KG1 (cell line): Measurements from ENCODE around the gene SIRT7.
A peak's percentile ranks its signal among the peaks of the same experiment; 100 is the strongest.

Experiments used
- DNase-seq: peaks from one replicate; lab custom pipeline; 2025; lab: John Stamatoyannopoulos, UW

Gene SIRT7

DNA sequence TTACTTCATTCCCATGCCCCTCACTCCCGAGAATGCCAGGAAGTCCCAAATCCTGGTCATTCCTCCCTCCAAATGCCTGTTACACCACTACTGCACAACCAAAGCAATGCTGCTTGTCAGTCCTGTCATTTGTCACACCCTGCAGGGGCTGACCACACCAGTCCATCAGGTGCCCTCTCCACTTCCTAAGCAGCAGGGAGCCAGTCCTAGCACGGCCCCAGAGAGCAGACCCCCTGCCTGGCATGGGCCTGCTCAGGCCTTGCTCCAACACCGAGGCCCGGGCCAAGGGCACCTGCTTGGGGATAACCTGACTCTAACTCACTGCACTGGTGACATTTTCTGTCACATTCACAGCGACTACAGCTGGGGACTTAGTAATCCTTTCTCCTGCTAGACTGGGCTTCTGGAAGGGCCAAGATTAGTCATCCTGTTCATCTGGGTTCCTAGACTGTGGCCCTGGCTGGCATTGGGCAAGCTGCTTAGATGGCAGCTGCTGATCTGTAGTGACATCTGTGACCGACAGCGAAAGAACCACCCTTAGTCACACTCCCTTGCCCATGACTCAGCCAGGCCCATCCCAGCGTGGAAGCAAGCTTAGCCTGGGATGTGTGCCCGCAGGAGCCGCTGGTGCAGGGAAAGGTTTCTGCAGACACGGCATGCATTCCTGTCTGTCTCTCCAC is 32.0 kb downstream of the SIRT7 start:
- DNase-seq = no peak

DNA sequence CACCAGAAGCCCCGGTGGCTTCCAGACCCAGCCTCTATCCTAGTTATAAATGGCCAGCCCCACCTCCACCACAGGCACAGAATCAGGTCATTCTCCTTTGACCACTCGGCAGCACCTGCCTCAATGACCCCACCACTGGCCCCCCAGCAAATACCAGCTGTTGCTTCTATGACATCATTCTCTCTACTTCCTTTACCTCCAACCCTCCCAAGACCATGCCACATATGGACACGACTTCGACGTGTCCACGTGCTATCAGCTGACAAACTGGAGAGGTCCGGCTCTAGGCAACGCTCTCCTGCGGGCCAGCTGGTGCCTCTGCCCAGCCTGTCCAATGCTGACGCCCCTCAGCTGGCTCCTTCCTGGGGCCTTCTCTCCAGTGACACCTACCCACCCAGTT is 32.5 kb downstream of the SIRT7 start:
- no peak for DNase-seq

DNA sequence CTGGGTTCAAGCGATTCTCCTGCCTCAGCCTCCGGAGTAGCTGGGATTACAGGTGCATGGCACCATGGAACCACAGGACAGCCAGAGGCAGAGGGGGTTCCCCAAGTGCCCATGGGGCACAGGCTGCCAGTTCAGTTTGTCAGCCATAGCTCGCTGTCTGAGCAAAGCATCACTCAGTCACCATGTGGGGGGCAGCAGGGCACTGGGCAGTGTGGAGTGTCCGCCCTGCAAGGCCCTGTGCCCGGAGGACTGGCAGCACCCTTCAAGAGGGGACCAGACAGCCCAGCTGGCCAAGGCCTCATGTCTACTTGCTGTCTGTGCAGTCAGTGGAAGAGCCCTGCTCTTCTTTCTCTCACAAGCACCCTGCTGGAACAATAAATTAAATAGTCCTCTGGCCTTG is 33.0 kb downstream of the SIRT7 start:
- DNase-seq = no peak

DNA sequence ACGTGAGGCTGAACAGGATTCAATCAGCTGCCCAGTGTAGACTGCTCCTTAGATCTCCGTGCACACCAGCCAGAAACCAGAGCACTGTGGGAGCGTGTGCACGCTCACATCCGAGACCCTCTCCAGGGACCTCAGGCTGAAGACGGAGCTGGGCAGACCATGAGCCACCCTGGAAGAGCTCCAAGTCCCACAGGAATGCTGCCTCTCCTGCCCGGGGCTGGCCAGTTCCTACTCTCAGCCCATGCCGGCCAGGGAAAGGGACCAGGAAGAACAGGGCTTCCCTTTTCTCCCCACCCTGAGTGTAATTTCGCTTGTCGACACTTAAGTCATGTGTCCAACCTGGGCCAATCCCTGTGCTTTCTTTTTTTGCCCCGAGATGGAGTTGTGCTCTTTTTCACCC is 33.5 kb downstream of the SIRT7 start:
- DNase-seq = no peak

DNA sequence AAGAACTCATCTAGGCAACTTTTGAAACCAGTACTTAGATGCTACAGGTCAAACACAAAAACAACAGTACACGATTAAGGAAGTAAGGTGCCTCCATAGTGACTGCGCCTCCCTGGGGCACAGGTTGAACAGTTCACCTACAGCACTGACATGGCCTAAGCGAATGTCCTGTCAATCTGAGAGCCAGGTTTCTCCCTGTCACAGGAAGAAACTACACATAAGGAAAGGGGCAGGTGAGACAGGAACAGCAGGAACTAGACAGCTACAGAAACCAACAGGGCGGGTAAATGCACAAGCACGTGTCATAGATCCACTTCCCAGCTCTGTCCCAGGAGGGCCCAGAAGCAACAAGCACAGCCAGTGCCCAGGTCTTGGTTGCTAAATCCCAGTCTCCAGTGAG is 38.9 kb downstream of the SIRT7 start:
- DNase-seq = no peak

DNA sequence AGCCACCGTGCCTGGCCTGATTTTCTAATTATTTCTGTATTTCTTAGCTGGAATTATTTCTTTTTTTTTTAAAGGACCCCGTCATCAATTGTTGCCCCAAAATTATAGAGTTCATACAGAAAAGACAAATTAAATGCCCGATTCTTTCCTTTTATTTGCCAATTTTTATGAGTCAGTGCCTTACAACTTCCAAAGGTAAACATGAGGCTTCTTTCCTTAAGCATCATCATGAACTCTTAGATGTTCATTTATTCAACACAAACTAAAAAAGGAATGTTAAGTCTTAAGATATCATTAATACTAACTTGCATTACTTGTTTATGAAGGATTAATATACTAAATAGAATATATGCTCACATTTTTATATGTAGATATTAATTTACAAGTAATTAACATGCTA is 39.7 kb downstream of the SIRT7 start:
- DNase-seq = no peak

DNA sequence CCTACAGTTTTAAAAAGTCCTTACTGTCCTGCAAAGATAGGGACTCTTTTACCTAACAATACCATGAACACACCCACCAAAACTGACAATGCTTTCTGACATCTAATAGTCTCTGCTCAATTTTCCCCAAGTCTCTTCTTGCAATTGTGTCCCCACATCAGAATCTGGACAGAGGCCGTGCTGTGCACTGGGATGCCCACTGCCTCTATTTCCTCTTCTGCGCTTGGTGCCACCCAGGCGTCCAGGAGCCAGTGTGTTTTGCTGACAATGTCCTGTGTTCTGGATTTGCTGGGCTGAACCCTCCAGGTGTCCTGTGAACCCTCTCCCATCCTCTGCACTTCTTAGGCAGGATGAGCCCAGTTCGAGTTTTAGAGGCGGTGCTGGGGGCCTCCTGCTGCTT is 40.4 kb downstream of the SIRT7 start:
- DNase-seq = no peak

DNA sequence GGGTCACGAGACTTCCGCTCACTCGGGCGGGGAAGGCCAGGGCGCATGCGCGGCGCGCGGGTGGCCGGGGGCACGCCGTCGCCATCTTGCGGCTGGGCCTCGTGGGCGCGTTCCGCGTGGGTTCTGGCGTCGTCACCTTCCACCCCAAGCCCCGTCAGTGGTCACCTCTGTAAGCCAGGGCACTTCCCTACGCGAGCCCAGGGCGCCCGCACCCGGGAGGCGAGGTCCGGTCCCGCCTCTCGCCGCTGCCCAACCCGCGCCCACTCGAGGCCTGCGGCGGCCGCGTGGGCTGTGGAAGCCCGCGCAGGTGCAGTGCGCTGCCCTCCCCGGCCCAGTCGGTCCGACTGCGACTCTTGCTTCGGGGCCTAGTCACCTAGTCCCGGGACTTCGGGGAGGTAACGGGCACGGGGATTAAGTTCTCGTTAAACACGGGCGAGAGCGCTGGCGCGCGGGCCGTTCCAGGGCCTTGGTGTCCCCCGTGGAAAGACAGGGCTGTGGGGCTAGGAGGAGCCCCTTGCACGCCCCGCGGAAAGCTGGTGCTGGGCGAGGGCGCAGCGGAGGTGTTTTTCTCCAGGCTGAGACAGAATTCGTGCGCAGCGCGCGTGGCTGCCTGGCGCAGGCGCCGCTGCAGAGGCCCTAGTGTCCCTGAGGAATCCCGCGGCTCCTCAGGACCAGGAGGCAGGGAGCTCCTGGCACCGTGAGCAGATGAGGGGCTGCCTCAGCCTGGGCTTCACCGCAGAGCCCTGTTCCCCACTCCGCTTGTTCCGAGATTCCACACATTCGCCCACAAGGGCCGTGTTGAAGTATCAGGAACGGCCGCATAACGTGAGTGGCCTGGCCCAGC is 46.4 kb downstream of the SIRT7 start:
- DNase-seq = peak; percentile 80

DNA sequence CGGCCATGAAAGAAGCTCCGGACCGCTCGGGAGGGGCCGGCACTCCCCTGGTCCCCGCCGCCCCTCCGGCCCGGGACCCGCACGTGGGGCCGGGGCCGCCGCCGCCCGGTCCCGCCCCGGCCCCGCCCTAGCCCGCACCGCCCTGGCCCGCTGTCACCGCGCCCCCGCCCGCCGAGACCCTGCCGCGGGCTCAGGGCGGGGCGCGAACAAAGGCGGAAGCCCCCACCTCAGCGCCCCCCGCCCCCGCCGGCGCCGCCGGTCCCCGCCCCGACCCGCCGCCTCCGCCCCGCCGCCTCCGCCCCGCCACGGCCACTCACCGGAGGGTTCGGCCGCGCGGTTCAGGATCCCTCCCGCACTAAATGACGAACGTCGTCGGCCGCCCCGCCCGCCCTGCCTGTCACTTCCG is 47.0 kb downstream of the SIRT7 start, which contains the start of gene ARHGDIA:
ARHGDIA (minus strand) TSS at position 357 of the 406 bp plus-strand sequence. CDS start 1,407 bp downstream, outside the sequence.
- no peak for DNase-seq

DNA sequence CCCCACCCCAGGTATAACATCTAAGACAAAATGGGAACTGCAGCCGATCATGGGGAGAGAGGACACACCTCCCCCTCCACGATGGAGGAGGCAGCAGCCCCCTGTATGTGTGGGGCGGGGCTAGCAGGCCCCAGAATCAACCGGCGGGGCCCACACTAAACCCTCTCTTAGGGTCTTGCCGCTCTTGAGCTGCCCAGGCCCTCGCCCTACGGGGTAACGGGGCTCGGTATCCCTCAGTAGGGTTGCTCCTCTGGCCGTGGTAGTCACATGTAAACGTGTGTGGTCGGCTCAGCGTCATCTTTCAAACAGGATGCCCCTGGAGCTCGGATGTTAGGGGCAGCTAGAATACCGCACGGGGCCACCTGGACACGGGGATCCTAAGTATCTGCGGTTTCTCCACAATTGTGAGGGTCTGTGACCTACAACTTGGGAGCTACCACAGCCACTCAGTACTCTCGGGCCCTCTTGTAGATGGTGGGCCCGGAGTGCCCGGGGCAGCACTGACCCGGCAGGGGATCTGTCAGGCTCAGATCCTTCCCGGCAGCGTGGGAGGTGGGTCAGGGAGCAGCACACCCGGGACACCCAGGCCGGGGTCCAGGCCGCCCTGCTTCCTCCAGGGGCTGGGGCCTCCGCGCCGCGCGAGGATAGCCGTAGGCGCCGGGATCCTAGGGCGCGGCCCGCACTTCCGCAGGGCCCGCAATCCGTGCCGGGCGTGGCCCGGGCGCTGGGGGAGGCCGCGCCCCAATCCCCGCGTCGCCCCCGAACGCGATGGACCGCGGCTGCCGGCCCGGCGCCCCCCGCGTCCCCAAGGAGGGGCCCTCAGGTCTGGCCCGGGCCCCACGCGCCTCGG is 47.6 kb downstream of the SIRT7 start:
- DNase-seq = no peak

DNA sequence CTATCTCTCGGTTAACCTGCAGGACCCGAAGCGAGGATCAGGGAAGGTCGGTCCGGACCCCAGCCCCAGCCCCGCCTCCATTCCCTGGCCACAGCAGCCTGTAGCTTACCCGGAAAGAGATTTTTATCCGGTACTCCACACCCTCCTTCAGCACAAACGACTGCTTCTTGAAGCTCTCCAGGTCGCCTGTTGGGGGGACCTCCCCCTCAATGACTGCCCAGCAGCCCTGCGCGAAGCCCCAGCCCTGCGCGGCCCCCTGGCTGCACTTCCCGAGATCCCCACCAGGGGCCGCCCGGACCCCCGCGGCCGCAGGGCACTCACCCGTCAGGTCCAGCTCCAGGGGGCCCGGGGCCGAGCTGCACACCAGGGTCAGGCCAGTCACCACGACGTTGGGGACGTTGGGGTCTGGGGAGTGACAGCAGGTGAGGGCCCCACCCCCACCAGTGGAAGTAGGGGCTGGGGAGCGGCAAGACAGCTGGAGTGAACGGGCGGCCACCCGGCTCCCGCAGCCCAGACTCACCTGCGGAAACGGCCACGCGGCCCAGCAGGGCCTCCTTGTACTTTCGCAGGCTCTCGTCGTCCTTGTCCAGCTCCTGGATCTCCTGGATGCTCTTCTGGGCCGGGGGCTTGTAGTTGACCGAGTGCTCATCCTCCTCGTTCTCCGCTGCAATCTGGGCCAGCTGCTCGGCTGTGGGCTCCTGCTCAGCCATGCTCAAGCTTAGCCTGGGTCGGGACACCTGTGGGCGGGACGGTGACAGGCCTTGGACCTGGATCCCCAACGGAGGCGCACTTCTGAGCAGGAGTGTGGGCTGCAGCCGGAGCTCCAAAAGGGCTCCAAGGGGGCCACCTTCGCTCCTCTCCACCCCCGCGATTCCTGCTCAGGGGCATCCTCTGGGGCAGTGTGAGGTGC is 48.5 kb downstream of the SIRT7 start:
- DNase-seq = no peak

DNA sequence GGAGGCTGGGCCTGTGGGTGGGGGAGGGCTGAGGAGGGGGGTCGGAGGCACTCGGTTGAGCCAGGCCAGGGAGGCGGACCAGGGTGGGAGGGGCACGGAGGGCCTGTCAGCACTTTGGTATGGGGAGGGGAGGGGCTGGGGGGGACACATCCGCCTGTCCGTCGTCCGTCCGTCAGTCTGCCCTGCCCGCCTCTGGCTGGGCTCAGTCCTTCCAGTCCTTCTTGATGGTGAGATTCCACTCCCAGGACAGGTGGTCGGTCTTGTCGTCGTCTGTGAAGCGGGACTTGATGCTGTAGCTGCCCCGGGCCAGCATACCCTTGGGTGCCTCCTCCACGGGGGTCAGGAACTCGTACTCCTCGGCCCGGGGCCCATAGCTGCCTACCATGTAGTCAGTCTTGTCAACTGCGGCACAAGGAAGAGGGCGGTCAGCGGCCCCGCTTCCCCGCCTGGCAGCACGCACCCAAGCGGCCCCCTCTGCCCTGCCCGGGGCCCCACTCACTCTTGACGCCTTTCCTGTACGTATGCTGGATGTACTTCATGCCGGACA is 49.2 kb downstream of the SIRT7 start:
- DNase-seq = no peak

DNA sequence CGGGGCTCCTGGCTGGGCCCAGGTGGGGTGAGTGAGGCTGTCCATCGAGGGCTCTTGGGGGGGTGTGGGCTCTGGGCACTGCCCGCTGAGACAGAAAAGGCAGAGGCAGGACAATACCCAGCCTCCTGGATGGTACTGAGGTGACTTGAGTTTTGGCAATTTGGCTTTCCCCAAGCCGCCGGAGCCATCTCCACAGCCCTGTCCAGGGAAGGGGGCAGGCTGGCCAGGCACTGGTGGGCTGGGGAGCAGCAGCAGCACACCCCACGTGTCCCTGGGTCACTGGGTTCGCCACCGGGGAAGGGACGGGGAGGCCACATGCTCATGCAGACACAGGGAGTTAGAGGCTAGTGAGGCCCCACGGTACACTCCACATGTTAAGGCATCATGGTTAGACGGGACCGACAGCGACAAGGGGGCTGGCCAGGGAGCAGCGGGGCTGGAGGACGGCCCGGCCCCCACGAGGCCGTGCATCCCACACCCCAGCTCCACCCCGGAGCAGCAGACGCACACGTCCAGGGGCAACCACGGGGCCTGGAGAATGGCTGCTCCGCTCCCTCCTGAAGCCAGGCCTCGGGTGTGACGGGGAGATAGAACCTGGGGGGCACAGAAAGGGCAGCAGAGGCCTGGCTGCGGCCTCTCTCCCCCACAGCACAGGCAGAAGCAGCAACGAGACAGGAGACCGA is 49.8 kb downstream of the SIRT7 start:
- DNase-seq = no peak

DNA sequence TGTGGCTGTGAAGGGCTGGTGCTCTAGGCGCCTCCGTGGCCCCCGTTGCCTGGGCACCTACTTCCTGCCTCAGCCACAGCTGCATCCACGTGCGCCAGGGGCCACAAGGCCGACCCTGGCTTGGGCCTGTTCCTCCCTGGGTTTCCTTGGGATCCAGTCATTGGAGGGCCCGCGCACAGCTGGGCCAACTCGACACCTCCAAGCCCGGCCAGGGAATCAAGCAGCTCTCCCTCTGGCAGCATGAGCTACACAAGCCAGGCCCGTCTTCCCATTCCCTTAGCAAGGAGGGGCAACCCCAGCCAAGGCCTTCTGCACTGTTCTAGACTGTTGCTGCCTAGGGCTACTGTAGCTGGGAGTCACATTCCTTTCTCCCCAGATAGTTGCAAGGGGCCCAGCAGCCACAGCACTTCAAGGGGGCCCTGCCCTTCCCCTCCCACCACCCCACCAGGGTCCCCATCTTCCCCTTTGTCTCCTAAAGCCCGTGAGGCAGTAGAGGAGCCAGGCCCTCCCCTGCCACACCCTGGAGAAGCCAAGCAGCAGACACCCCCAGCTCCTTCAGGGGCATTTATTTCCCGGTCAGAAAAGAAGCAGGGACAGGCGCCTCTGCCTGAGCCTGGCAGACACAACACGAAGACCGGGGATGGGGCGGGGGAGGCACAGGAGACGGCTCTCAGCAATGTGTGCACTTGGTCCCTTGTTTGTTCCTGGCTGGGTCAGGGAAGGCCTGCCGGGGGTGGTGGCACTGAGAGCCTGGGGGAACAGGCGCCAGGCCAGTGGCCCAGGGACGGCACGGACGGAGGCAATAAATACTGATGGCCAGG is 50.6 kb downstream of the SIRT7 start:
- DNase-seq = no peak

DNA sequence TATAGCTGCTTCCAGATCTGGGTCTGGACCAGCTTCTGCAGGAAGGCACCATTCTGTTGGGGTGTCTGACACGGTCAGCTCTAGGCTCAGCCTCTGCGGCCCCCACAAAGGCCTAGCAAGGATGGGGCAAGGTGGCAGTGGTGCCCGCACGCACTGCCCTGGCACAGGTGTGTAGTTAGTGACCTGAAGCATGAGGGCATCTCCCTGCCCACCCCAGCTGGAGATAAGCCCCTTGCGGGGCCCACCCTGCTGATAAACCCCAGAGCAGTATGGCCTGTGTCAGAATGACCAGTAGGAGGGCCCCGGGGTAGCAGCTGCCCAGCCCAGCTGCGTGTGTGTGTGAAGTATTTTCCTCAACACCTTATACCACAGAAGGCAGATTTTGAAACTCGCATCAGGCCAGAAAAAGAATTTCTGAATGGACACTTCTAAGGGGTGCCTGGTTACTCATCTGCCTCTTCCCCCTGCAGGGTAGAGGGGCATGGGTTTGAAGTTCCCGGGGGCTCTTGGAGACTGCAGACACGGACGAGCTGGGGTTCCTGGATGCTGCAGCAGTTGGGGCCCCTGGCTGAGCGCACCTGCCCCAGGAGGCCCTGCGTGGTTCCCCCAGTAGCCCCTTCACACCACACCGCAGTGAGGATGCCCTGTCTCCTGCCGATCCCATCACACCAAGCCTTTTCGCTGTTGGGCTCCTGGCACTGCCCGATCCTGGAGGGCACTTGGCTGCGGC is 51.4 kb downstream of the SIRT7 start:
- no peak for DNase-seq

DNA sequence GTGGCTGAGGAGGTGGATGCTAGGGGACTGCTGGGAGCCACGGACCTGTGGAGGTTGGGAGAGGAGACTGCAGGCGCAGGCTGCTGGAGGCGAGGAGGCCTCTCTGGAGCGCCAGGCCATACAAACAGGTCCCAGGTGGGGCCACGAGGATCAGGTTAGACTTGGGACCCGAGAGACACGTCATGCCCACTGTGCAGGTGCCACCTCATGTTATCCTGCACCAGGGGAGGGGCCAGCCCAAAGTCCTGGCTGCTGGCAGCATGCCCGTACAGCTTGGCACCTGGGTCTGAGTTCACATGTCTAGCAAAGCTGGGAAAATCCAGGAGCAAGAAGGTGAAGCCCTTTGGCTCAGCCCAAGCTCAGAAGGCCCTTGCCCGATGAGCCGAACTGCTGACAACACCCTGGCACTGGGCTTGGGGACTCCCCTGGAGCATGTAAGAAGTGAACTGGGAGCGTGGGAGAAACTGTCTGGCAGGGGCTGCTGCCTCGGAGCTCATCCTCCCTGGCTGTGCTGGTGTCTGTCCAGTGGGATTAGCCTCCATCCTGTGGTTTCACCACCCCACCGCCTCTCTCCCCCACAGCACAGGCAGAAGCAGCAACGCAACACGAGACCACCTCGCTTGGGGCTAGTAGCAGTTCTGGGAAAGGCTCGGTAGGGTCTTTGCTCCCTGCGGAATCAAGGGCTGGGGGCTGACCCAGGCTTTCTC is 52.1 kb downstream of the SIRT7 start:
- DNase-seq = no peak

DNA sequence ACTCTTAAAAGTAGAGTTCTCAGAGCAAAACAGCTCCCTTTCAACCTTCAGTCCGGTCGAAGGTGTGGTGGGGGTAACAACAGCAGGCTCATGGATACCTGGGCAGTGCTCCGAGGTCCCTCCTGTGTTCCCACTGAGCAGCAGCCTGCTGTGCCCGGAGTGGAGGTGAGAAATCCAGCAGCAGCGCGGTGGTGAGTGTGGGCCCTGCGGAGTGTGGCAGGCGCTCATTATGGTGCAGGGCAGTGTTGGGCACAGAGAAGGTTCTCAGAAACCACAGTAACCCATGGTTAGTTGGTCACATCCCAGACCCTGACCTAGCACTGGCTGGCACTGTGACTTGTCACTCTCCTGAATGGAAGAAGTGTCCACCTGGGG is 52.6 kb downstream of the SIRT7 start:
- no peak for DNase-seq
